HG03175 (cell line): ENCODE results near the gene ZNF556.
"Not testable (repeated sequence)": the region's sequence is repeated elsewhere in the genome, so short reads cannot be mapped to it uniquely, and the experiment has no call there.

Experiments
- ATAC-seq: cut with Tn5 transposase; IDR thresholded peaks from one replicate; pipeline ENCODE4 v1.9.1; 2021; ENCODE audit warnings: mild to moderate bottlenecking, moderate library complexity; ENCODE audit not compliant: unreplicated experiment

ZNF556 gene

DNA sequence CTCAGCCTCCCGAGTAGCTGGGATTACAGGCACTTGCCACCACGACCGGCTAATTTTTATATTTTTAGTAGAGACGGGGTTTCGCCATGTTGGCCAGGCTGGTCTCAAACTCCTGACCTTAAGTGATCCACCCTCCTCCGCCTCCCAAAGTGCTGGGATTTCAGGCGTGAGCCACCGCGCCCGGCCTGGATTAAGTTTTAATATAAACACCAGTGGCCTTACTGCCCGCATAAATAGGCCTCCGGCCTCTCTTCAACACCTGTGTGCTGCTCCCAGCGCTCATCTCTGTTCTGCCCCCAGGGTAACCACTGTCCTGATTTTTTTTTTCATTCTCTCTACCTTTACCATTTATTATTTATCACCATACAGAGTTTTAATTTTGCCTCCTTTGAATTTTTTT lies 36.2 kb downstream of the ZNF556 start:
- ATAC-seq = not testable (repeated sequence)

DNA sequence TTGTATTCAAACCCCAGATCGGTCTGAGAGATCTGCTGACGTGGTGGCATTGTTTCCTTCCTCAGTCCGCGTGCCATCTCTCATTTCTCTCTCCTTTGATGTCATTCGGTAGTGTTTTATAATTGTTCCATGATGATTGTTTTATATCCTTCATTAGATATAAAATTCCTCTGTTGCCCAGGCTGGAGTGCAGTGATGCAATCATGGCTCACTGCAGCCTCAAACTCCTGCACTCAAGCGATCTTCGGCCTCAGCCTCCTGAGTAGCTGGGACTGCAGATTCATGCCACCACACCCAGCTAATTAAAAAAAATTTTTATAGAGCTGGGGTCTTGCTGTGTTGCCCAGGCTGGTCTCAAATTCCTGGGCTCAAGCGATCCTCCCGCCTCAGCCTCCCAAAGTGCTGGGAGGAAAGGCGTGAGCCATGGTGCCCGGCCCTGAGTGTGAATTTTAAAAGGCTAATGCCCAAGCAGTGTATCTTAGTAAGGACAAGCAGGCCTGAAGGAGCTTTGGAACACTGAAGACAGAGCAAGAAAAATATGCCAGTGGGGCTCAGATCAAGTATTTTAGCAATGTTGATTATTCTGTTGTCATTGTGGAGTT lies 38.9 kb downstream of the ZNF556 start:
- no peak for ATAC-seq

DNA sequence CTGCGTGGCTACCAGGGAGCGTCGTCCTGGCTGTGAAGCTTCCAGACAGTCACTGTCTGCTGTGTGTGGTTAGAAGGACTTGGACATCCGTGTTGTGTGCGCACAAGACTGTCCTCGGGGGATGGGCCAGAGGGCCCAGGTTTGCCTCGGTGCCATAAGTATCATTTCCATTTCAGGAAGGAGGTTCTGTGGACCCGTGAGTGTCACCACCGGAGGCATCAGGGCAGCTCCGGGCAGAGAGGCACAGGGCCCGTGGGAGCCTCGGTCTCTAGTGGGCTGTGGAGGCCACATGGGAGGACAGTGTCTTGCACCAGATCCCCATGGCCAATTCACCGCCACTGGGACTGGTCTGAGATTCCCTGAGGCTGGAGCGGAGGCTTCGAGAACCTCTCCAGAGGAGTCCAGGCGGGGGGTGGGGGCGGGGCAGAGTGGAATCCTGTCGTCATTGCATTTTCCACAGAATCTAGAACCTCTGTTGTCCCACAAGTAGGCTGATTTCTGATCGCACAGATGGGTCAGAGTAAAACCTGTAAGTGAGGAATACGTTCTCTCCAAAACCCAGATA lies 39.6 kb downstream of the ZNF556 start:
- no peak for ATAC-seq

DNA sequence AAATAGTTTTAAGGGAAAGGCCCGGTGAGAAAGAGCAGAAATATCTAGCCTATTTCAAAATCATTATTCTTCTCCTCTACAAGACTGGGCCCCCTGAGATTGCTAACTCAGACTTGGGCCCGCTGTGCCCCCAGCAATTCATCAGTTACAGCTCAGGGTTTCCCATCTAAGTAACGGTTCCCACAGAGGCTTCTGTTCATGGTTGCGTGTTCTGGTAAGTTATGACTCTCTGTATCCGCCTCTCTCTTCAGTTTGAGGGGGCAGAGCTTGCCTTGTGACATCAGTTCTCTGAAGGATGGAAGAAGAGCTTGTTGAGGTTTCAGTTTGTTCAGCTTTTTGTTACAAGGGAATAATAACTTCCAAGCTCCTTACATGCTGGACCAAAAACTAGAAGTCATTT lies 45.2 kb downstream of the ZNF556 start:
- ATAC-seq = no peak

DNA sequence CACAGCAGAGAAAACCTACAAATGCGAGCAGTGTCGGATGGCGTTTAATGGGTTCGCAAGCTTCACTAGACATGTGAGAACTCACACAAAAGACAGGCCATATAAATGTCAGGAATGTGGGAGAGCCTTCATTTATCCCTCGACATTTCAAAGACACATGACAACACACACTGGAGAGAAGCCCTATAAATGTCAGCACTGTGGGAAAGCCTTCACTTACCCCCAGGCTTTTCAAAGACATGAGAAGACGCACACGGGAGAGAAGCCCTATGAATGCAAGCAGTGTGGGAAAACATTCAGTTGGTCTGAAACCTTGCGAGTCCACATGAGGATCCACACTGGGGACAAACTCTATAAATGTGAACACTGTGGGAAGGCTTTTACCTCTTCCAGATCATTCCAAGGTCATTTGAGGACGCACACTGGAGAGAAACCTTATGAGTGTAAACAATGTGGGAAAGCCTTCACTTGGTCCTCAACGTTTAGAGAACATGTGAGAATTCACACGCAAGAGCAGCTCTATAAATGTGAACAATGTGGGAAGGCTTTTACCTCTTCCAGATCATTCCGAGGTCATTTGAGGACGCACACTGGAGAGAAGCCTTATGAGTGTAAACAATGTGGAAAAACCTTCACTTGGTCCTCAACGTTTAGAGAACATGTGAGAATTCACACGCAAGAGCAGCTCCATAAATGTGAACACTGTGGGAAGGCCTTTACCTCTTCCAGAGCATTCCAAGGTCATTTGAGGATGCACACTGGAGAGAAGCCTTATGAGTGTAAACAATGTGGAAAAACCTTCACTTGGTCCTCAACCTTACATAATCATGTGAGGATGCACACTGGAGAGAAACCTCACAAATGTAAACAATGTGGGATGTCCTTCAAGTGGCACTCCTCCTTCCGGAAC lies 50.4 kb downstream of the ZNF556 start:
- no peak for ATAC-seq

DNA sequence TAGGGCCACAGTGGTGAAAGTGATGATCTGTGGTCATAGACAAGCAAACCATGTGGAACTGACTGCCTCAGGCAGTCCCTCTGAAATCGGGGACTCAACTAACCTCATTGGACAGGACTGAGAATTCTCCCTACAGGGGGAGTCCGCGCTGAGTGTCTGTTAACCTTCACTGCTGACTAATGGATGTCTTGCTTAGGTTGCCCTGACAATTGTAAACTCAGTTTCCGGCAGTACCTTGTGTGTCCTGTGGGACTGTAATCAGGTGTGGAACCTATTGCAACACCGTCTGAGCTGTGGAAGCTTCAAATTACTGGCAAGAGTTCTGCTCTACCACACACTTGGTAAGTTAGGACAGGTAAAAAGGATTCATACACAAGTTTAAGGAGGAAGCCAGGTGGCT lies 55.9 kb downstream of the ZNF556 start:
- no peak for ATAC-seq

DNA sequence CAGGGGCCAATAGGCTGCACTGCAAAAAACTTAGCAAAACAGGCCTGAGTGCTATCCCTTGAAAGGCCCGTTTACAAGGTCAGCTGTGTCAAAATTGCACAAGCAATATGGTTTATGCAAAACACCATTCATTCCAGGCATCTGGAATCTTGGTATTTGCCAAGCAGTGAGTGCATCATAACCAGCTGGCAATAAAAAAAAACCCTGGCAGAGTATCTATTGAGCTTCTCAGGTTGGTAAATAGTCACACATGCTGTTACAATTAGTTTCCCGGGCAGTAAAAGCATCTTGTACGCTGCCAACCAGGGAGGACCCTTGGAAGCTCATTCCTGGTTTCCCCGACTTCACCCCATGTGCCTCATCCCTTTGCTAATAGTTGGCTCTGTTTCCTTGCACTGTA lies 56.4 kb downstream of the ZNF556 start:
- no peak for ATAC-seq

DNA sequence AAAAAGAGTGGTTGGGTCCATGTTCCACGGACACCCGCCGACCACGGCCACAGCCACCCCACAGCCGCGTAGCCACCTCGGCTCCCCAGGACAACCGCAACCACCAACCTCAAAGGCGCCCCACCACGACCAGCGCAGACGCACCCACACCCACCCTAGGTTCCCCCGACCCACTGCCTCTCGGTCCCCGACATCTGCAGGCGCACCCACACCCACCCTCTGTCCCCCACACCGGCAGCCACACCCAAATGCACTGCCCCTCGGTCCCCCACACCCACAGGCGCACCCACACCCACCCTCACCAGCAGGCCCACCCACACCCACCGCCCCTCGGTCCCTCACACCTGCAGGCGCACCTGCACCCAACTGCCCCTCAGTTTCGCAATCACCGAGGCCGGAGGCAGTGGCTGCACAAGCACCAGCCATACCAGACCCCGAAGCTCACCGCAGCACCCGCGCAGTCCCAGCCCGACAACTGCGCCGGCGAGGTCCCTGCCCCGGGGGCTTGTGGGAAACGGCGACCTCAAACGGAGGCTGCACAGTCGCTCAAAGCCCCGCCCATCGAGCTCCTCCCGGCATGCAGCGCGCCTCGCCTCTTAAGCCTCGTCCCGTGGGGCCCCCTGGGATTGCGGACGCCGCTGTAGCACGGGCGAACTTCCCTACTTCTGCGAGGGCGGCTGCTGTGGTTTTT lies 59.4 kb downstream of the ZNF556 start:
- no peak for ATAC-seq

DNA sequence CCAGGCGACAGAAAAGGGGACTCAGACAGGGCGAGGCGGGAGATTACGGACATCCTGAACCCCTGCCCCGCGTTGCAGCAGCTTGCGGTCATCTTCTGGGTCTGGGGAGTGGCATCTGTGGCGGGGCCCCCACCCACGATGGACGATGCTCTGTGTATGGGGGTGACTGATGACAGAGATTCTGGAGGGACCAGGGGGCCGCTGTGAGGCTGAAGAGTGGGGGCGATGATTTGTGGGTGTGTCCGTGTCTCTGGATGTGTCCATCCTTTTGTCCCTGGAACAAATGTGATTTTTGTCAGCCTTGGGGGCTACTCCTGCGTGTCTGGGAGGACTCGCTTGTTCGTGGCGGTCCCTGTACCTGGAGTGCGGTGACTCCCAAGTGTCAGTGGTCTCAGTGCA lies 59.9 kb downstream of the ZNF556 start:
- ATAC-seq = no peak
